HG02884 (cell line): ENCODE measurements around the gene TNFRSF11A.

Source experiments
- ATAC-seq: cut with Tn5 transposase; IDR thresholded peaks from one replicate; pipeline ENCODE4 v1.9.1; 2021; ENCODE audit warnings: mild to moderate bottlenecking, moderate library complexity; ENCODE audit not compliant: unreplicated experiment

The TNFRSF11A gene

DNA sequence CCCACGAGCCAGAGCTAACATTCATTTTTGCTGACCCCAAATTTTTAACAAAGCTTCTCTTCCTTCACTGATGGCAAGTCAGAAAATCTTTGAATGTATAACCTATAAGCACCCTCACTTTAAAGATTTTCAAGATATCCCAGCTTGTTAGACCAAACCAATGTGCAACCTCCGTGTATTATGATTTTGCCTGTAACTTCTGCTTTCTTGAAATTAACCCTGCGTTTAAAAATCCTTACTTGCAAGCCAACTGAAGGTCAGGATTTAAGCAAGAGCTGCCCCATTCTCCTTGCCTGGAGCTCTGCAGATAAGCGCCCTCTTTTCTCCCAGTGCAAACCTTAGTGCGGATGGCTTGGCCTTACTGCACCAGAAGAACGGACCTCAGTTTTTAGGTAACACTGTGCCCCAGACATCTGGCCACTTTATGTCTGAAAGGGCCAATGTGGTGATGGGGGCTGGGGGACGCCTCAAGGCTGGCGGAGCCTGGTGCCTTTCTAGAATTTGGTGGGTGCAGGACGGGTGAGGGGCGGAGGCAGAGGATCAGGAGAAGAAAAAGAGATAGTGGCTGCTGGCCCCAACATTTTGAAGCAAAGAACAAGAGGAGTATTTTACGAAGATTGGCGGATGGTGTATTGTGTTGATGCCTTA is 805 bp upstream of the TNFRSF11A start:
- no peak for ATAC-seq

DNA sequence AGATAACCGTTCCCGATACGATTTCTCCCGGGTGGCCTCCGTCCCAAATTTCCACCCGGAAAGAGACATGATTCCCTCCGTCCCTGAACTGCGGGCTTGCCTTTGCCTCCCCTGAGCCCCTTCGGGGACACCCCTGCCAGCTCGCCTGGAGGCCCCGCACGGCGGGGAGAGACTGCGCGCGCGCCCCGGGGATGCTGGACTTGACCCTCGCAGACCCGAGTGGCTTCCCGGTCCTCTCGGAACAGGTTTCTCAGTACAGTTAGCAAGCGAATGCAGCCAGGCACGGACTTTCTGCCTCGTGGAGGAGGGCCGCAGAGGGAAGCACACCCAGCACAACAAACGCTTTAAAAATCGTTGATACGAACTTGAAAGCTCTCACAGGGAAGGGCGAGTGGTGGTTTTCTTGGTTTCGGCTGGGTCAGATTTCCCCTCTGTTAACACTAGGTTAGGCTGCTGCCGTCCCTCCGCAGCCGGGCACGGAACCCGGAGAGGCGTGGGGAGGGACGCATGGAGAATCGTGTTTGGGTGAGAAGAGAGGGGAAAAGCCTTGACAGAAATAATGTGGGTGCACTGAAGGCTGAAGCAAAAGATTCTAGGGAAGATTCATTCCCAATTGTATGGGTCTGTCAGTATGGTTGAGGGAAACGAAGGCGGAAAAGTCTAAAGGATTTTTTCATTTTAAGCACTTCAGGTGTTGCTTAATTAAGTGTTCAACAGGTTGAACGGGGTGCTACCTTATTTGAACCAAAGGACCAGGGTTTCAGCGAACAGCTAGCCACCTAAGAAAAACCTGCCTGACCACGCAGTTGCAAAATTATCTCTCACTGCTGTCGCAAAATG is 916 bp downstream of the TNFRSF11A start:
- ATAC-seq: no peak

DNA sequence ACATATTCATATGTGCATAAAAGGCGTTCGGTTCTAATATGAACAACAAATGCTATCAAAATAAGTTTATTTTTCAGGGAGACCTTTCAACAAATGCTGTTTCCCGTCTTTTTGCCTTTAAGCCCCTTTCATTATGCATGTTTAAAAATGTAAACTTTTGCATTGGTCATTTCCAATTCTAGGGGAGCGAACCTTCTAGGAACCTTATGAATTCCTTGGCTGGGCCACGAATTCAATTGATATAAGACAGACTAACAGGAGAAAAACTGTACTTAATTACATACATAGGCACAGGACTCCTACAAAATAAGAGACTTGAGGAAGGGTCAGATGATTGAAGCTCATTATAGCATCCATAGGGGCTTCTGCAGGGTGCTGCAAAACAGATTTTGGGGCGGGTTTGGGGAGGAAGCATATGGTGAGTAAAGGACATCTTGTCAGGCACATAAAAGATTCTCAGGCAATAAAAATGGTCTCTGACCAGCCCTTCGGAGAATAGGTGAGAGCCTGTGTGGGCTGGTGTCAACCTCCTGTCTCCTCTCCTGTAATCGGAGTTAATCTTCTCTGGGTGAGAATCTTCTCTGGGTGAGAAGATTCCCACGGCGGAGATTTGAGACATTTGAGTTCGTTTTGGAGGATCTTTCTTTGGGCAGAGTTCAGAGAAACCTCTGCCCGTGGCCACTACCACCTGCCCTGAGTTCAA is 1.7 kb downstream of the TNFRSF11A start:
- ATAC-seq: no peak

DNA sequence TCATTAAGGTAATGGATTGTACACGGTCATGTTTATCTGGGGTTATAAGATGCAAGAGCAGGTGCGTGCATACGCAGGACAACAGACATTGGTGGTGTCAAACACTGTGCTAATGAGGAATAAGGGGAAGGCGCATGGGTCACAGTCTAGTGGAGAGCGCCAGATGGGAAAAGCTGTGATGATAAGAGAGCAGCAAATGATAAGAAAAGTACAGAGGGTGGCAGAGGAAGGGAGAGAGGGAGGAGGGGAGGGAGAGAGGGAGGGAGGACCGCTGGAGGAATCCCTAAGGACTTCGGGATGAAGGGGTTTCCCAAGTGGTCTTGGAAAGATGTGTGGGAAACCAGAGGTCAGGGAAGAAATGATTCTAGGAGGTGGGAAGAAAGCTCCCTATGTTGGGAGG is 2.9 kb downstream of the TNFRSF11A start:
- ATAC-seq: no peak

DNA sequence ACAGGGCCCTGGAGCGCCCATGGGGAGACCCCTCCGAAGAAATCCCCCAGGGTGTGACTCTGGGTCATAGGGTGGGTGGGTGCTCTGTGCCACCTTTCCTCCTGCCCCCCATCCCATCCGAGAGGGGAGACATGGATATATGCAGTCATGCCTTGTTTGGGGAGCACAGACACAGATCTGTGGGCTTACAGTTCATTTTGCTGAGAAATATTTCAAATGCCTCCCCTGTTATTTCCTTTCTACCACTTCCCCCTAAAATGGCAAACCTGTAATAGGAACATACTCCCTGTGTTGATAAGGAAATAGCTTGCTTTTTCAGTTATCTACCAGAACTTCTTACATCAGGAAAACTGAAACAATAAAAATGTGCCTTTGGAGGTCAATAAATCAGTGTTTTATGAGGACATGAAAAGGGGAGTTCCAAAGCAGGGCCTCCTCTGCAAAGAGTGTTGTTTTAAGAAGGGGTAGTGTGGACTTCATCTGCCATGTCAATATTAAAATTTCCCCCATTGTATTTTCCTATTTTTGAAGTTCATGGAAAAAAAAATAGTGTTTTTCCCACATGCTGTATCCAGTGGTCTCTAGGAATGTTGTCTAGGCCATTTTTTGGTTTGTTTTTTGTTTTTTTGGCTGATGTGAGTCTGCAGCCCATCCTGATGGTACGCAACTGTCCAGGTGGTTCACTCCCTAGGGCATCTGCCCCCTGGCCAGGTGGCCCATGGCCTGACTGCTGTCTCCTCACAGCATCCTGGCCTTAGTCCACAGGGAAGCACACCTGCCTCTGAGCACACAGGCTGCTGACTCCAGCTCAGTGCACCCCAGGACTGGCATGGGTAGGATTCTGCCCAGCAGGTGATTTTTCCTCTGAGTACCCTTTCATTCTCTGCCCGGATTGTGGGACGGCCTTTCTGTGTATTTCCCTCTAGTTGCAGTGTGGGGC is 3.7 kb downstream of the TNFRSF11A start:
- ATAC-seq: no peak

DNA sequence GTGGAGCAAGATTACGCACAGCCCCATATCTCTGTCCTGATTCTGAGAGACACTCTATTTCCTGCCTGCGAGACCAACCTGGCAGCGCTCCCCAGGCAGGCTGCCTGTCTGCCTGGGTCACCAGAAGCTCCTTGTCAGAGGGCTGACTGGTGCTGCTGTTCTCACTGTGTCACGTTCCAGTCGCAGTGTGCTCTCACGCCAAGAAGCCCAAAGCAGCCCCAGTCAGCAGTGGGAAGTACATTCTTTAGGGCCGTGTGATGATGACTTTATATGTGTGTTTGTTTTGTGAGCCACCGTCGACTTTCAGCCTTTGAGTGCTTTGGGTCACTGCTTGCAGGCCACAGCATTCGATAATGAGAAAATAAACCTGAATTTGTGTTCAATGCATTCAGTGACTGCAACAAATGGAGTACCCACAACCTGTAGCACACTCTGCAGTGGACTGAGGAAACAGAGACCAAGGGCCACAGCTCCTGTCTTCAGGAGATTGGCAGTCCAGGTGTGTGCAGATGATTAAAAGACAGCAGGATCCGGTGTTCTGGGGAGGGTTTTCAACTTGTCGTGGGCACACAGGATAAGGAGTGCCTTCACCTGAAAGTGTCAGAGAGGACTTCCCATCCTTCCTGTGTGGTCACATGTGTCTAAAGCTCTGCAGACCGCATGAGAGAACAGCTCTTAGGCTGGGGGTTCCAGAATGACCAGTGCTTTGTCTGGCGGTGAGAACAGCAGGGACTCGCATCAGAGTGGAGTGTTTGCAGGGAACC is 4.8 kb downstream of the TNFRSF11A start:
- no peak for ATAC-seq

DNA sequence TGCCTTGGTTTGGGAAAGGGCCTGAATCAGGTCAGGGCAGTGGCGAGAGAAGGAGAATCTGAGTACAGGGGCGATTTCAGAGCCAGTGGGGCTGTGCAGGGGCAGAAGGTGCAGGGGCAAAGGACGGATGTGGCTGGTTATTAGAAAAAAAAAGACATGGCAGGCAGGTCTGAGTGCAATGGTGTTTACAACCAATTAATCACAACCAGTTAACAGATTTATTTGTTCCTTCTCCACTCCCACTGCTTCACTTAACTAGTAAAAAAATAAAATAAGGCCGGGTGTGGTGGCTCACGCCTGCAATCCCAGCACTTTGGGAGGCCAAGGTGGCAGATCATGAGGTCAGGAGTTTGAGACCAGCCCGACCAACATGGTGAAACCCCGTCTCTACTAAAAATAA is 5.5 kb downstream of the TNFRSF11A start:
- ATAC-seq: no peak

DNA sequence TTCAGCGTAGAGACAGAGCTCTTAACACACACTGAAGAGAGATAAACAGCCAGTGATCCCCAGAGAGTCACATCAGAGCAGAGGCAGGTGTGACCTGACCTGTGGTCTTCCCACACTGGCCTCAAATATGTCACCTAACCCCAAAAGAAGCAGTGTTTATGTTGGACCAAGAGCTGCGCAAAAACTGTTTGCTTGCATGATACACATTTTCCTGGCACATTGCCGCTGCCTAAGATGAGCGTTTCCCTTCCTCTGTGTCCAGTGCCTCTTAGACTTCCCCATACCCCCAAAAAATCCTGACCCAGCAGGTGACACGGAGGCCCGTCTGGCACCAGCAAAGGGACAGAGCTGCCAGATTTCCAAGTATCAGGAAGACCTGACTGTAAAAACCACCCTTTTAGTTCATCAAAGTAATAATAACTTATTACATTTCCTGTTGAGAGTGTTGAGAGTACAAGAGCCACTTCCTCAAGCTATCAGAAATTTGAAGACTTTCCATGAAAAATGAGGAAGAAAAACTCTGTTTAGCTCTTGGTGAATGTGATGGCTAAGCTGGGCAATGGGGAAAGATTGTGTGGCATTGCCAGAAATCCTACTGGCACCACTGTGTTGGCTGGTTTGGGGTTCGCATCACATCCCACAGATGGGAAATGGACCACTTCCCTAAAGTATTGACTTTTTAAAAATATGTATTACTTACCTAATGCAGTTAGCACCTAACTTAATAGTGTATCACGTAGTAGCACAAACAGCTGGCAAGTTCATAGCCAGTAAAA is 6.7 kb downstream of the TNFRSF11A start:
- ATAC-seq: no peak

DNA sequence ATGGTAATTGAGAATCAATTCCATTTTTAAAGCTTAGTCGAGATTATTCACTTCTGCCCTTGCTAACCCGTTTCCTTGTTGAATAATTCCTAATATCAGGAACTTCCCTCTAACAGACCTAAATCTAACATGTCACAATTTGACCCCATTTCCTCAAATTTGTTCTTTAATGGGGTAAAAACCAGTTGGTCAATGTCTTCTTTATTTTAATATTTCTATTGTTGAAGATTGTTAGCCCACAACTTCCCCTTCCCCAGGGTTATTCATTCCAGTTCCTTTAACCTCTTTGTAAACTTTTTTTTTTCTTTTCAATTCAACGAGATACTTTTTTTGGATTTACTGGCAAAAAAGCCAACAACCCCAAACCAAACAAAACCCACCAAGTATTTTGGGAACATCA is 7.3 kb downstream of the TNFRSF11A start:
- ATAC-seq: no peak

DNA sequence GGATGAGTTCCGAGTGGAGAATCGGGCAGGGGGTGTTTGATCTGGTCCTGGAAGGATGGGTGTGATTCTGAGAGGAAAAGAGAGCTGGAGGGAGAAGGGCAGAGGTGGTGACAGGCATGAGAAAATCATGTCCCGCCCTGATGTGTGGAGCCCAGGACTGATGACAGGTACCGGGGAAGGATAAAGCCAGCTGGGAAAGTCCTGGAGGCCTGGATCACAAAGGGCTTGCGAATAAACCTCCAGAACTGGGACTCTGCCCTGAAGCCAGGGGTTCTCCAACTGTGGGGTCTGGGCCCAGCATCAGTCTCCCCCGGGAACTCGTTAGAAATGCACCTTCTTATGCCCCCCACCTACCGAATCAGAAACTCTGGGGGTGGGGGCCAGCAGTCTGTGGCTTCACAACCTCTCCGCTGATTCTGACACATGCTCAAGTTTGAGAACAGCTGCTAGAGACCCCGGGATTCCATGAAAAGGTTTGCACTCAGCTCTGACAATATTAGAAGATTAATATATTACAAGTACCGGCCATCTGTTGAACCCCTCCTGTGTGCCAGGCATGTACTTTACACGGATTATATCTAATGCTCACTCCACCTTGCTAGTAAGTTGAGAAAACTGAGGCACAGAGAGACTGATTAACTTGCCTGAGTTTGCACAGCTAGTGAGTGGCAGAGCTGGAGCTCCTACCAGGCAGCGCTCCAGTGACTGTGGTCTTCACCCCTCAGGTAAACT is 8.0 kb downstream of the TNFRSF11A start:
- no peak for ATAC-seq

DNA sequence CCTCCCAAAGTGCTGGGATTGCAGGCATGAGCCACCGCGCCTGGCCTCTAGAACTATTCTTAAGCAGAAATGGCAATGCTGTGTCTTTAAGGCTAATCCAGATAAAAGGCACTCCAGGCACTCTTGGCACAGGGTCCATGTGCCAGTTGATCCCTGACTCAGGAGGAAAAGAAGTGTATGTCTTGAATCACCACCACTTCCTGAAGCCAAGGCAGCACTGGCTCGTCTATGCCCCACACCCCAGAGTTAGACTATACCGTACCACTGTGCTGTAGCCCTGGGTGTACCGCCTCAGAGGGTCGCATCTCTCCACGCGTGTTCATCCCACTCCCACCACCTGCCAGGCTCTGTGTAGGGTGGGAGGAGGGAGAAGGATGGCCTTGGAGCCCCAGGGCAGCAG is 9.0 kb downstream of the TNFRSF11A start:
- ATAC-seq: no peak

DNA sequence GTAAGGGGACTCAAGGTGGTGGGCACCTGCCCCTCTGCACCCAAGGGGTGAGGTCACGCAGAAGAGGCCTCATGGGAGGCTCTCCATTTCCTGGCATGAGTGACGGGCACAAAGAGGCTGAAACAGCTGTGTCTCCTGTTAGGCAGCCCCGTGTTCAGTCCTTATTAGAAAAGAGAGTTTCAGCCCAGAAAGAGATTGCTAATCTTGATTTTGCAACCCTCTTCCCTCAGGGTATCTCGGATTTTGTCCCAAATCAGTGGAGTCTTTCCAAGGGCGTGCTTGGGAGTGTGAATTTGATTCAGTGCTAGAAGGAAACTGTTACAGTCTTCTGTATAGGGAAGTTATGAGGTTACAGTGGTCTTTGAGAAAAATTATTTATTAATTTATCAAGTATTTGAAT is 10.4 kb downstream of the TNFRSF11A start:
- ATAC-seq: no peak

DNA sequence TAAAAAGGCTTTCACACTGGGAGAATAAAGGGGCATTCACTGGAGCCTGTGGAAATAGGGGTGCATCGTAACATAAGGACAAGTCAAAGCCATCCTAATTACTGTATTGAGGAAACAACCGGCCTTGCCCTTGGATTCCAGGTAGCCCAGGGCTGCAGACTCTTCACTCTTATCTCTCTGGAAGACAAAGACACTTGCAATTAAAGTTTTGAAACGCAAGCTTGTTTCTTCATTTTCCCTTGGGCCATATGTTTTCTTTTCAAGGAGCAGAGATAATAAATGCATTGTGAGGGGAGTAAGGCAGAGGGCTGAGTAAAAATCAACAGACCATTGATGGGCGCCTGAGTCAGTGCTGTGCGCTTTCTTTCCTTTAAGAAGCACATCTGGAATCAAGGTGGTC is 11.5 kb downstream of the TNFRSF11A start:
- no peak for ATAC-seq

DNA sequence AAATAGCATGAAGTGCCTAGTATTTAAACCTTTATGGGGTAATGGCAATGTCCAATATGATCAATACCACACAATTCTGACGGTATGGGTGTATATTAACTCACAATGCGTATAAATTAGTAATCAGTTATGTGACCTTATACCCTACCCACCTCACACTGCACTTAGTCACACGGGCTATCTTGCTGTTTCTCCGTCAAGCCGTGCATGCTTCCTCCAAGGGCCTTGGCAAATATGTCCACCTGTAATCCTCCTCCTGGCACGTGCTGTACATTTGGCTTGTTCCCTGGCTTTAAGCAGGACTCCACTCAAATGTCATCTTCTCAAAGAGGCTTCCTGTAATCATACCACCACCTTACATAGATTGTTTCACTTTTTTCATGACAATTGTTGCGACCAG is 12.2 kb downstream of the TNFRSF11A start:
- no peak for ATAC-seq

DNA sequence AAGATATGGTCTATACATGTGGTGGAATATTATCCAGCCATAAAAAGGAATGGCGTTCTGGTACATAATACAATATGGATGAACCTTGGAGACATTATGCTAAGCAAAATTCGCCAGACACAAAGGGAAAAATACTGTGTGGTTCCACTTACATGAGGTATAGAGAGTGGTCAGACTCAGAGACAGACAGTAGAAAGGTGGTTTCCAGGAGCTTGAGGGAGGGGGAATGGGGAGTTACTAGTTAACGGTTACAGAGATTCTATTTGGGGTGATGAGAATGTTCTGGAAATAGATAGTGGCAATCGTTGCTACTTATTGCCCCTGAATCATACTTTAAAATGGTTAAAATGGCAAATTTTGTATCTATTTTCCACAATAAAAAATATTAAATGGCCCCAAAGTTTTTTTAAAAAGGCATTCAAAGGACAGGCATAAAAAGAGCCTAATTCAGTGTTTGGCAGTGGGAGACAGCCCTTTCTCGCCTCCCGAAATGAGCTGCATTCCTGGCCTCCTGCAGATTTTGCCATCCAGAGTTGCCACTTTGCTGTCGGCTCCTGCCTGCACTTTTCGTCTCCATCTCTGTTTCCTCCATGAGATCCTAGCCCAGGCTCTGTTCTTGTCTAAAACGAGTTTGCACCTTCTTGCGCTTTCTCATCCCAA is 13.5 kb downstream of the TNFRSF11A start:
- no peak for ATAC-seq

DNA sequence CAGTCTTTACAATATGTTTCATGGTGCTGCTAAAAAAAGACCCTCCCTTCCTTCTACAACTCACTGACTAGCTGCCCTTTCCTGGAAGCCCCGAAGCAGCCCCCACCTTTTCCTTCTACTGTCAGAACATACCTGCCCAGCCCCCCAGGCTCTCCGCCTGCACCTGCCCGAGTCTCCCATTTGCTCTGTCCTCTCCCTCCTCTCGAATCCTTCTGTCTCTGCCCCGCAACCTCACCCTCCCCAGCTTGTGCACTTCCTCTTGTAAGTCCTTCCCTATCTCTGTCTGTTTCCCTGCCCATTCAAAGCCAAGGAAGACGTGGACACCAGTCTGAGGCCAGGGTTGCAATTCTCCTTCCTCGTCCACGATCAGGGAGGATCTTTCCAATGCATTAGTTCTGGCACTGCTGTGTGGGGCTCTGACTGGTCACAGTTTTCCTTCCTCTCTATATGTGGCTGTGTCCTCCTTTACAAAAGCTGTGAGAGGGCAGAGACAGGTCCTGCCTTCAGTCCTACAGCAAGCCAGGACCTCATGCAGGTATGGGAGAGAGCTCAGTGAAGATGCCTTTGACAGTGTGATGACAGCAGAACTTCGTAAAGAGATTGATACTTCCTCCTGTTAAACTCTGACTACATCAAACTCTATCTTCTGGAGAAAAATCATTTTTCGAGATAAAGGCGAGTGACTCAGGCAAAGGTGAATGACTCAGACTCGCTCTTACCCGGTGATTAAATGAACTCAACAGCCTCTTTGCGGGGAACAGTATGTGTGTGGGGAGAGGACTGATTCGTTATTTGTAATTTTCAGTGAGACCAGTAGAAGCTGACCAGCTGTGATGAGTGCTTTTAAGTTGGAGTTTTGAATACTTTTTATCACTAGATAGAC is 14.2 kb downstream of the TNFRSF11A start:
- ATAC-seq: no peak

DNA sequence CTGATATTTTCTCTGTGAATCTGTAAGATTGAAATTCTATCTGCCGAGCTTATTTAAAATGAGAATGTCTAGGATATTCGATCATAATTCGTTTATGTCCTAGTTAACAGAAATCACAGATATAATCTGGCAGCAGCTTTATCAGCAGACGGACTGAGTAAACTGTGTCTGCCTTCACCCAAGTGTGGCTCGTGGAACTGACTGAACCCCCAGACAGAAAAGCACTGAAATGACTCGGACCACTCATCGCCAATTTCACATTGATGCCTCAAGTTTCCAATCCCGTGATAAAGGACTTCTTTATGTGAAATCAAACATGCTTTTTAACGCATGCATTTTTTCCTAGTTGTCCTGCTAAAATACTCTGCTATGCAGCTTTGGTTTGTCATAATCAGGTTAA is 15.9 kb downstream of the TNFRSF11A start:
- no peak for ATAC-seq
